Epithelial cell of esophagus (primary cell): ENCODE data around the gene FMNL2.

Experiments used
- DNase-seq: peaks from one replicate; pipeline ENCODE4 v3.0.0; 2010; ENCODE audit warnings: low read depth
- H3K4me3 ChIP-seq: 2 replicates; pipeline ENCODE4 v1.5.1; 2011; ENCODE audit warnings: mild to moderate bottlenecking, low read length, control low read depth
- TF ChIP-seq, protein P1 (sequence below): IDR thresholded peaks from 2 replicates; pipeline ENCODE4 v1.5.1; 2011; ENCODE audit warnings: low read depth, mild to moderate bottlenecking, low read length, control low read depth, inconsistent platforms; ENCODE audit not compliant: insufficient read depth; ENCODE audit errors: missing control alignments

The FMNL2 gene

GRCh38 chr2:152337511-152337903 is 2.5 kb downstream of the FMNL2 start:
- TF ChIP-seq, protein P1, sequence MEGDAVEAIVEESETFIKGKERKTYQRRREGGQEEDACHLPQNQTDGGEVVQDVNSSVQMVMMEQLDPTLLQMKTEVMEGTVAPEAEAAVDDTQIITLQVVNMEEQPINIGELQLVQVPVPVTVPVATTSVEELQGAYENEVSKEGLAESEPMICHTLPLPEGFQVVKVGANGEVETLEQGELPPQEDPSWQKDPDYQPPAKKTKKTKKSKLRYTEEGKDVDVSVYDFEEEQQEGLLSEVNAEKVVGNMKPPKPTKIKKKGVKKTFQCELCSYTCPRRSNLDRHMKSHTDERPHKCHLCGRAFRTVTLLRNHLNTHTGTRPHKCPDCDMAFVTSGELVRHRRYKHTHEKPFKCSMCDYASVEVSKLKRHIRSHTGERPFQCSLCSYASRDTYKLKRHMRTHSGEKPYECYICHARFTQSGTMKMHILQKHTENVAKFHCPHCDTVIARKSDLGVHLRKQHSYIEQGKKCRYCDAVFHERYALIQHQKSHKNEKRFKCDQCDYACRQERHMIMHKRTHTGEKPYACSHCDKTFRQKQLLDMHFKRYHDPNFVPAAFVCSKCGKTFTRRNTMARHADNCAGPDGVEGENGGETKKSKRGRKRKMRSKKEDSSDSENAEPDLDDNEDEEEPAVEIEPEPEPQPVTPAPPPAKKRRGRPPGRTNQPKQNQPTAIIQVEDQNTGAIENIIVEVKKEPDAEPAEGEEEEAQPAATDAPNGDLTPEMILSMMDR = no peak
- no peak for DNase-seq
- peak overlapping the region; percentile 69 for H3K4me3 ChIP-seq

DNA sequence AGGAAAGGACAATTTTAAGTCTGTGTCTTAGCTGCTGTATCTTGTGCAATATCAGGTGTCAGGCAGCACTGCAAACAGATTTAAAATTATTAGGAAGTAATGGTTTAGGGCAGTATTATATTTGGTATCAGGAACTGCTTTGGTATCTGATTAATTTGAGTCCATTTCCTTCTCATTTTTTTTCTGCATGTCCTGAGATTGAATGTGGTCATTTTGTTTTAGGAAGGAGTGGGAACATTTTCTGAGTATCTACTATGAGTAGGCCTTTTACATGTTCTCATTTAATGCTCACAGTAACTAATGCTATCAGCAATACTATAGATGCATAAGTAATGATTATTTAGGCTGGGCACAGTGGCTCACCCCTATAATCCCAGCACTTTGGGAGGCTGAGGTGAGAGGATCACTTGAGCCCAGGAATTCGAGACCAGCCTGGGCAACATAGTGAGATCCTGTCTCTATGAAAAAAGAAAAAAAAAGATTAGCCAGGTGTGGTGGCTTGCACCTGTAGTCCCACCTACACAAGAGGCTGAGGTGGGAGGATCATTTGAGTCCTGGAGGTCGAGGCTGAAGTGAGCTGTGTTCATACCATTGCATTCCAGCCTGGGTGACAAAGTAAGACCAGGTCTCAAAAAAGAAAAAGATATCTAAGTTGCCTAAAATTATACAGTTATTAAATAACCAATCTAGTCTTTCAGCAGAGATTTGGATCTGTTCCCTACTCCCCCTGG is 4.7 kb downstream of the FMNL2 start:
- TF ChIP-seq, protein P1 = no peak
- no peak for DNase-seq
- H3K4me3 ChIP-seq = no peak overlapping the region

GRCh38 chr2:152342259-152343046 is 7.5 kb downstream of the FMNL2 start:
- TF ChIP-seq, protein P1 = no peak
- H3K4me3 ChIP-seq = no peak overlapping the region
- no peak for DNase-seq

GRCh38 chr2:152343426-152343825 is 8.5 kb downstream of the FMNL2 start:
- TF ChIP-seq, protein P1 = no peak
- H3K4me3 ChIP-seq = no peak overlapping the region
- no peak for DNase-seq

GRCh38 chr2:152344579-152345195 is 9.7 kb downstream of the FMNL2 start:
- no peak overlapping the region for H3K4me3 ChIP-seq
- DNase-seq = no peak
- TF ChIP-seq, protein P1 = no peak

- H3K4me3 ChIP-seq = no peak overlapping the region
- peak; percentile 62 for DNase-seq
- TF ChIP-seq, protein P1 = no peak
Measured at GRCh38 chr2:152347076-152347475, 12.1 kb downstream of the FMNL2 start.
